ENCODE measurements around the gene LMX1B.
A peak's percentile ranks its signal among the peaks of the same experiment; 100 is the strongest.

The LMX1B gene

GRCh38 chr9:126626127-126626925 is 12.6 kb downstream of the LMX1B start:
- Histone ChIP-seq H4K8ac (ENCODE audit: low read depth, low read length) (no peak overlapping the region), H3K36me3 (replicated peaks in 1 of 2; ENCODE audit: control insufficient read depth in 2 of 2, insufficient read depth in 2 of 2, low read length in 2 of 2) (no peaks in the 10 kb centered on the region), H2BK5ac (ENCODE audit: low read length) (peak overlapping the region; percentile 7), H3K79me1 (ENCODE audit: low read depth, low read length) (no peaks in the 10 kb centered on the region), H3K9ac (ENCODE audit: low read depth, low read length, poor library complexity) (no peak overlapping the region), H3K23ac (ENCODE audit: low read depth, low read length, poor library complexity) (peak overlapping the region; percentile 18), H2AK5ac (ENCODE audit: low read depth, low read length) (peak overlapping the region; percentile 70), H2BK15ac (ENCODE audit: low read length) (peak overlapping the region; percentile 56), H3K27me3 (ENCODE audit: control insufficient read depth in 3 of 3, insufficient read depth in 3 of 3, low read depth in 1 of 3, low read length in 3 of 3) (peaks cover 49 to 99% (median 96%) of the 10 kb centered on the region in 3 experiments), H3K4me1 (ENCODE audit: control insufficient read depth in 2 of 2, insufficient read depth in 1 of 2, low read depth in 1 of 2, low read length in 2 of 2) (peaks cover 8 to 25% of the 10 kb centered on the region in 2 donors), H2AFZ (ENCODE audit: low read length) (peak overlapping the region; percentile 56), H3K4me2 (ENCODE audit: insufficient read depth, low read length, poor library complexity, severe bottlenecking) (peak overlapping the region; percentile 75), H3K18ac (ENCODE audit: low read length) (peak overlapping the region; percentile 94), H3K9me3 (replicated peaks in 1 of 2; ENCODE audit: control insufficient read depth in 2 of 2, insufficient read depth in 1 of 2, low read depth in 1 of 2, low read length in 2 of 2) (peaks cover 3 to 5% of the 10 kb centered on the region in 2 donors), H2BK120ac (ENCODE audit: low read depth, low read length) (no peak overlapping the region), H2BK12ac (ENCODE audit: low read length) (peak overlapping the region; percentile 76), H4K91ac (ENCODE audit: low read depth, low read length, poor library complexity) (no peak overlapping the region), H3K4ac (ENCODE audit: low read length) (no peak overlapping the region), H3K14ac (ENCODE audit: low read length) (peak overlapping the region; percentile 9), H3K4me3 (ENCODE audit: low read length in 2 of 2) (peak overlapping the region in 1 of 2 donors; percentile 5), H3K27ac (replicated peaks; ENCODE audit: low read length) (no peak overlapping the region)
- no peak for DNase-seq (ENCODE audit: low spot score)
- WGBS, 2 donors (ENCODE audit: extremely low coverage in 2 of 2, insufficient read length in 2 of 2, insufficient replicate concordance in 1 of 2) = no CpG with 5 or more reads among the region's 56 CpGs

- H3K4me3 ChIP-seq (ENCODE audit: low read length in 2 of 2) = no peak overlapping the region
These were observed 13.2 kb downstream of the LMX1B start for GRCh38 chr9:126626926-126627233.

GRCh38 chr9:126628146-126628545 is 14.4 kb downstream of the LMX1B start:
- H2BK12ac ChIP-seq (ENCODE audit: low read length) = no peak overlapping the region
- H2AFZ ChIP-seq (ENCODE audit: low read length) = no peak overlapping the region
- no peak overlapping the region for H3K14ac ChIP-seq (ENCODE audit: low read length)
- H4K91ac ChIP-seq (ENCODE audit: low read depth, low read length, poor library complexity) = no peak overlapping the region
- no peak overlapping the region for H2BK15ac ChIP-seq (ENCODE audit: low read length)
- H4K8ac ChIP-seq (ENCODE audit: low read depth, low read length) = no peak overlapping the region
- no peak overlapping the region for H3K4me3 ChIP-seq (ENCODE audit: low read length in 2 of 2)
- H3K4me1 ChIP-seq (ENCODE audit: control insufficient read depth in 2 of 2, insufficient read depth in 1 of 2, low read depth in 1 of 2, low read length in 2 of 2) = peaks cover 8 to 24% of the 10 kb centered on the region in 2 donors
- no peak overlapping the region for H3K18ac ChIP-seq (ENCODE audit: low read length)
- no peak overlapping the region for H3K9ac ChIP-seq (ENCODE audit: low read depth, low read length, poor library complexity)
- H2AK5ac ChIP-seq (ENCODE audit: low read depth, low read length) = no peak overlapping the region
- no peak overlapping the region for H3K4ac ChIP-seq (ENCODE audit: low read length)
- H3K27me3 ChIP-seq (ENCODE audit: control insufficient read depth in 3 of 3, insufficient read depth in 3 of 3, low read depth in 1 of 3, low read length in 3 of 3) = peaks cover 32 to 99% (median 95%) of the 10 kb centered on the region in 3 experiments
- WGBS, 2 donors (ENCODE audit: extremely low coverage in 2 of 2, insufficient read length in 2 of 2, insufficient replicate concordance in 1 of 2) = no CpG with 5 or more reads among the region's 7 CpGs
- H3K4me2 ChIP-seq (ENCODE audit: insufficient read depth, low read length, poor library complexity, severe bottlenecking) = no peak overlapping the region
- no peak for DNase-seq (ENCODE audit: low spot score)
- H2BK120ac ChIP-seq (ENCODE audit: low read depth, low read length) = no peak overlapping the region
- no peak overlapping the region for H3K27ac ChIP-seq (replicated peaks; ENCODE audit: low read length)
- H3K79me1 ChIP-seq (ENCODE audit: low read depth, low read length) = no peaks in the 10 kb centered on the region
- H2BK5ac ChIP-seq (ENCODE audit: low read length) = no peak overlapping the region
- H3K23ac ChIP-seq (ENCODE audit: low read depth, low read length, poor library complexity) = no peak overlapping the region
- H3K9me3 ChIP-seq (replicated peaks in 1 of 2; ENCODE audit: control insufficient read depth in 2 of 2, insufficient read depth in 1 of 2, low read depth in 1 of 2, low read length in 2 of 2) = peaks cover 3 to 5% of the 10 kb centered on the region in 2 donors
- no peaks in the 10 kb centered on the region for H3K36me3 ChIP-seq (replicated peaks in 1 of 2; ENCODE audit: control insufficient read depth in 2 of 2, insufficient read depth in 2 of 2, low read length in 2 of 2)

More at GRCh38 chr9:126626926-126627233, 13.2 kb downstream of the LMX1B start:
- H3K4ac ChIP-seq (ENCODE audit: low read length) = no peak overlapping the region
- H2AFZ ChIP-seq (ENCODE audit: low read length) = no peak overlapping the region
- no peak overlapping the region for H3K23ac ChIP-seq (ENCODE audit: low read depth, low read length, poor library complexity)
- no peak overlapping the region for H2BK15ac ChIP-seq (ENCODE audit: low read length)
- peak overlapping the region; percentile 75 for H3K4me2 ChIP-seq (ENCODE audit: insufficient read depth, low read length, poor library complexity, severe bottlenecking)
- no peak overlapping the region for H4K8ac ChIP-seq (ENCODE audit: low read depth, low read length)
- H2BK120ac ChIP-seq (ENCODE audit: low read depth, low read length) = no peak overlapping the region
- peak overlapping the region; percentile 38 for H3K9ac ChIP-seq (ENCODE audit: low read depth, low read length, poor library complexity)
- H3K9me3 ChIP-seq (replicated peaks in 1 of 2; ENCODE audit: control insufficient read depth in 2 of 2, insufficient read depth in 1 of 2, low read depth in 1 of 2, low read length in 2 of 2) = peaks cover 3 to 5% of the 10 kb centered on the region in 2 donors
- H3K4me1 ChIP-seq (ENCODE audit: control insufficient read depth in 2 of 2, insufficient read depth in 1 of 2, low read depth in 1 of 2, low read length in 2 of 2) = peaks cover 8 to 25% of the 10 kb centered on the region in 2 donors
- H4K91ac ChIP-seq (ENCODE audit: low read depth, low read length, poor library complexity) = no peak overlapping the region
- no CpG with 5 or more reads among the region's 14 CpGs for WGBS, 2 donors (ENCODE audit: extremely low coverage in 2 of 2, insufficient read length in 2 of 2, insufficient replicate concordance in 1 of 2)
- peak overlapping the region; percentile 9 for H3K14ac ChIP-seq (ENCODE audit: low read length)
- H2AK5ac ChIP-seq (ENCODE audit: low read depth, low read length) = peak overlapping the region; percentile 30
- DNase-seq (ENCODE audit: low spot score) = no peak
- peaks cover 45 to 99% (median 95%) of the 10 kb centered on the region in 3 experiments for H3K27me3 ChIP-seq (ENCODE audit: control insufficient read depth in 3 of 3, insufficient read depth in 3 of 3, low read depth in 1 of 3, low read length in 3 of 3)
- no peak overlapping the region for H3K27ac ChIP-seq (replicated peaks; ENCODE audit: low read length)
- no peaks in the 10 kb centered on the region for H3K79me1 ChIP-seq (ENCODE audit: low read depth, low read length)
- H3K36me3 ChIP-seq (replicated peaks in 1 of 2; ENCODE audit: control insufficient read depth in 2 of 2, insufficient read depth in 2 of 2, low read length in 2 of 2) = no peaks in the 10 kb centered on the region
- no peak overlapping the region for H2BK12ac ChIP-seq (ENCODE audit: low read length)
- H2BK5ac ChIP-seq (ENCODE audit: low read length) = peak overlapping the region; percentile 7
- peak overlapping the region; percentile 83 for H3K18ac ChIP-seq (ENCODE audit: low read length)

GRCh38 chr9:126628969-126629674 is 15.4 kb downstream of the LMX1B start:
- no peak for DNase-seq (ENCODE audit: low spot score)
- Histone ChIP-seq H3K27me3 (ENCODE audit: control insufficient read depth in 3 of 3, insufficient read depth in 3 of 3, low read depth in 1 of 3, low read length in 3 of 3) (peaks cover 24 to 99% (median 94%) of the 10 kb centered on the region in 3 experiments), H3K27ac (replicated peaks; ENCODE audit: low read length) (no peak overlapping the region), H3K9ac (ENCODE audit: low read depth, low read length, poor library complexity) (no peak overlapping the region), H3K23ac (ENCODE audit: low read depth, low read length, poor library complexity) (no peak overlapping the region), H3K4ac (ENCODE audit: low read length) (no peak overlapping the region), H2AK5ac (ENCODE audit: low read depth, low read length) (no peak overlapping the region), H4K91ac (ENCODE audit: low read depth, low read length, poor library complexity) (no peak overlapping the region), H3K9me3 (replicated peaks in 1 of 2; ENCODE audit: control insufficient read depth in 2 of 2, insufficient read depth in 1 of 2, low read depth in 1 of 2, low read length in 2 of 2) (peaks cover 3 to 5% of the 10 kb centered on the region in 2 donors), H3K4me1 (ENCODE audit: control insufficient read depth in 2 of 2, insufficient read depth in 1 of 2, low read depth in 1 of 2, low read length in 2 of 2) (peaks cover 5 to 14% of the 10 kb centered on the region in 2 donors), H3K4me2 (ENCODE audit: insufficient read depth, low read length, poor library complexity, severe bottlenecking) (no peak overlapping the region), H3K18ac (ENCODE audit: low read length) (no peak overlapping the region), H3K4me3 (ENCODE audit: low read length in 2 of 2) (no peak overlapping the region), H2BK12ac (ENCODE audit: low read length) (no peak overlapping the region), H3K36me3 (replicated peaks in 1 of 2; ENCODE audit: control insufficient read depth in 2 of 2, insufficient read depth in 2 of 2, low read length in 2 of 2) (no peaks in the 10 kb centered on the region), H2BK5ac (ENCODE audit: low read length) (no peak overlapping the region), H2BK15ac (ENCODE audit: low read length) (no peak overlapping the region), H3K79me1 (ENCODE audit: low read depth, low read length) (no peaks in the 10 kb centered on the region), H2AFZ (ENCODE audit: low read length) (no peak overlapping the region), H4K8ac (ENCODE audit: low read depth, low read length) (no peak overlapping the region), H3K14ac (ENCODE audit: low read length) (no peak overlapping the region), H2BK120ac (ENCODE audit: low read depth, low read length) (no peak overlapping the region)
- WGBS, 2 donors (ENCODE audit: extremely low coverage in 2 of 2, insufficient read length in 2 of 2, insufficient replicate concordance in 1 of 2) = no CpG with 5 or more reads among the region's 11 CpGs
